ENCODE data around the gene SKIDA1.
"Not testable (repeated sequence)": the region's sequence is repeated elsewhere in the genome, so short reads cannot be mapped to it uniquely, and the experiment has no call there.

The SKIDA1 gene

DNA sequence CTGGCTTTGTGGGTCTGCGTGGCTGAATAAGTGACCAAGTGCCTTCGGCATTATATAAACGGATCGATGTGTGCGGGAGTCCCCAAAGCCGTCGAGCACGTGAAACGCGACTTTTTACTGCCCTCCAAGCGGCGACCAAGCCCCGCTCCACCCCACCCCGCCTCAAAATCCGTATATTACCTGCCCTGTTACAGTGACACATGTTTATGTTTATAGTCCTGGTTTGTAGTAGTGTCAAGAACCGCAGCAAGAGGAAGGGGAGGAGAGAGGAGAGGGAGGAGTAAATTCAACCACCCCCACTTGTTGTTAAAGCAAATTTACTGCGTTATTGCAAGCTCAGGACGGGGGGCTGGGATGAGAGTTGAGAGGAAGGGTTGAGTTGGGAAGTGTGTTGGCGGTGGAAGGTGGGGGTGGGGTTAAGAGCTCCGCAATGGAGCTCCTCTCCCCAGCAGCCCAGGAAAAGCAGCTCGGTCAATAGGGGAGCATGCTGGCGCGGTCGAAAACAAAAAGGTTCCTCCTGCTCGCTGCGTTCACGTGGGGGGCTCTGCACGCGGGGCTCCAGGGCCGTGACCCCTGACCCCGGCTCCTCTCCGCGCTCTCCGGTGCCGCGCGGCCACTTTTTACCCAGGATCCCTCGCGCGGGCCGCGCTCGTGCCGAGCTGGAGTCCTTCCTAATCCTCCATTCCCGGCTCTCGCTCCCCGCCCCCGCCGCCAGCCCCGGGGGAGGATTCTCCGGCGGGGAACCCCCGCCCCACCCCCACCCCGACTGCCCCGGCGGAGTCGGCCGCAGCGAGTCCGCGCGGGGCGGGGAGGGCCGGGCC is at the start of gene SKIDA1:
Gene SKIDA1, minus strand, starts transcription at position 316 of the 821 bp plus-strand sequence. CDS start 7,860 bp downstream, outside the sequence.
- in situ Hi-C loops (cut with HindIII; ENCODE audit: low pct_ligation_motif_present, low pct_unique_long_range_greater_than_20kb, low sequenced_read_pairs) = no loop called here
- DNase-seq = peak; percentile 86

DNA sequence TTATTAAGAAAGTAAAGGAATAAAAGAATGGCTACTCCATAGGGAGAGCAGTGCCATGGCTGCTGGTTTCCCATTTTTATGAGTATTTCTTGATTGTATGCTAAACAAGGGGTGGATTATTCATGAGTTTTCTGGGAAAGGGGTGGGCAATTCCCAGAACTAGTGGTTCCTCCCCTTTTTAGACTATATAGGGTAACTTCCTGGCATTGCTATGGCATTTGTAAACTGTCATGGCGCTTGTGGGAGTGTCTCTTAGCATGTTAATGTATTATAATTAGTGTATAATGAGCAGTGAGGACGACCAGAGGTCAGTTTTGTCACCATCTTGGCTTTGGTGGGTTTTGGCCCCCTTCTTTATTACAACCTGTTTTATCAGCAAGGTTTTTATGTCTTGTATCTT is 49.0 kb upstream of the SKIDA1 start:
- in situ Hi-C loops (cut with HindIII; ENCODE audit: low pct_ligation_motif_present, low pct_unique_long_range_greater_than_20kb, low sequenced_read_pairs); DNase-seq: not testable (repeated sequence)

DNA sequence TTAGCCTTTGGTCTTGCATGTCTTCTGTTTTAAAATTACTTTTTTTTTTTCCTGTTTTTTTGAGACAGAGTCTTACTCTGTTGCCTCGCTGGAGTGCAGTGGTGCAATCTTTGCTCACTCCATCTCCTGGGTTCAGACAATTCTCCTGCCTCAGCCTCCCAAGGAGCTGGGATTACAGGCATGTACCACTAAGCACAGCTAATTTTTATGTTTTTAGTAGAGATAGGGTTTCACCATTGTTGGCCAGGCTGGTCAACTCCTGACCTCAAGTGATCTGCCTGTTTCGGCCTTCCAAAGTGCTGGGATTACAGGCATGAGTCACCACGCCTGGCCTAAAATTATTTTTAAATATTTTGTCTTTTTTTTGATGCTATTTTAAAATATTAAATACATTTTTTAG is 47.1 kb upstream of the SKIDA1 start:
- no peak for DNase-seq
- in situ Hi-C loops (cut with HindIII; ENCODE audit: low pct_ligation_motif_present, low pct_unique_long_range_greater_than_20kb, low sequenced_read_pairs) = no loop called here

DNA sequence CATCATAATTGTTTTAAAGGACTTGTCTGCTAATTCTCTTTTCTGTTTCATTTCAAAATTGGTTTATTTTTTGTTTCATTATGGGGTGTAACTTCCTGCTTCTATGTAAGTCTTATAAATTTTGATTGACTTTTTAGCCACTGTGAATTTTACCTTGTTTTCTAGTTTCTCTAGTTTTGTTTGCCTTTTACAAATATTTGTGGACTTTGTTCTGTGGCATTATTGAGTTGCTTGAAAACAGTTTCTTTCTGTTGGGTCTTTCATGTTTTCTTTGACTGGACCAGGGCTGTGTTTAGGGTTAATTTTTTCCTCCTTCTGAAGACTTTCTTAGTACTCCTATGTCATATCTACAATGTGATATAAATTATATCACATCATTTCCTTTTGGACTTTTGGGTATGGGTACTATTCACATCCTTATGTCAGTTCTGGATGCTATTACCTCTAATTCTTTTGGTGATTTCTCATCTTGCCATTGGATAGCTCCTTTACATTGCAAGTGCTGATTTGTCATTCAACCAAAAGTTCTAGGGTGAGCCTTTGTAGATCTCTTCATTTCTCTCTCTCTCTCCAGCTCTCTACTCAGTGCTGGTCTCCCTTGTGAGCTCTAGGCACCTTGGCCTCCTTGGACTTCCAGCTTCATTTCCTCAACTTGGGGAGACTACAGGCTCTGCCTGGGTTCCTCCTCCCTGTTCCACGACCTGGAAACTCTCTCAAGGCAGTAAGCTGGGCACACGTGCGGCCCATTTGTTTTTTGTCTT is 45.5 kb upstream of the SKIDA1 start:
- no peak for DNase-seq
- in situ Hi-C loops (cut with HindIII; ENCODE audit: low pct_ligation_motif_present, low pct_unique_long_range_greater_than_20kb, low sequenced_read_pairs) = no loop called here

DNA sequence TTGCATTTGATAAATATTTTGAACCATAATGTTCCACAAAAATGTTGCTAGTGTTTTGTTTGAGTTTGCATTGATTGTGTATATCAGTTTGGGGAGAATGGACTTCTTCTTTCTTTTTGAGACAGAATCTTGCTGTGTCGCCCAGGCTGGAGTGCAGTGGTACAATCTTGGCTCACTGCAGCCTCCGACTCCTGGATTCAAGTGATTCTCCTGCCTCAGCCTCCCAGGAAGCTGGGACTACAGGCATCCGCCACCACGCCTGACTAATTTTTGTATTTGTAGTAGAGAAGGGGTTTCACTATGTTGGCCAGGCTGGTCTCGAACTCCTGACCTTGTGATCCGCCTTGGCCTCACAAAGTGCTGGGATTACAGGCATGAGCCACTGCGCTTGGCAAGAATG is 33.5 kb upstream of the SKIDA1 start:
- DNase-seq; in situ Hi-C loops (cut with HindIII; ENCODE audit: low pct_ligation_motif_present, low pct_unique_long_range_greater_than_20kb, low sequenced_read_pairs): not testable (repeated sequence)

DNA sequence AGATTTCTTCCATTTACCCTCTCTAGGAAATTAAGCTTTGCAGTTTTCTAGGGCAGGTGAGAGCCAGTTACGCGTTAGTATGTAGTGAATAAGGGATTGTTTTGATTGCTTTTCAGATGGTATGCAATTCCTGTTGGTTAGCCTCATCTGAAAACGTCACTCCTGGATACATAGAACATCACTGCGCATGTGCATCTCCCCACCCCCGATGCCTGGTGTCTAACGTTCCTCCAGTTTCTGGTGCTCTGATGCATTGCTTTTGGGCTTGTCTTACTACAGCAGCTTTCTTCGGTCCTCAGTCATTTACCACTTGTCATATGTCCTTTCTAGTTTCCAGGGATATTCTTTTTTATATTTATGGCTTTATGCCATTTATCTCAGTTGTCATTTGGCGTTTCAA is 31.0 kb upstream of the SKIDA1 start:
- DNase-seq = no peak

DNA sequence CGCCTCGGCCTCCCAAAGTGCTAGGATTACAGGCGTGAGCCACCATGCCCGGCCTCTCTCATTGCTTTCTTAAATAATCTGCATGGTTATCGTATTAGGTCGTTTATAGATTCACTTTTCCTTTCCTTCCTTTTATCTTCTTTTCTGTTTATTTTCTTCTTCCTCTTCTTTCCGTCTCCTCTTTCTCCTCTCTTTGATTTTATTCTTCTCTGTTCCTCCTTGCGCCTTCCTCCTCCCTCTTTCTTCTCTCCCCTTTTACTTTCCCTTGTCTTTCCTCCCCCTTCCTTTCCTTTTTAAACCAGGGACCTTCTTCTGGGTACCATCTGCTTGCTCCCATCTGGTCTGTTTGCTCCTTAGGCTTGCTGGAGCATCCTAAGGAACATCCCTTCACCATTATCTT is 27.2 kb upstream of the SKIDA1 start:
- no peak for DNase-seq
- in situ Hi-C loops (cut with HindIII; ENCODE audit: low pct_ligation_motif_present, low pct_unique_long_range_greater_than_20kb, low sequenced_read_pairs) = no loop called here

More for the DNA sequence above, 31.0 kb upstream of the SKIDA1 start:
- in situ Hi-C loops (cut with HindIII; ENCODE audit: low pct_ligation_motif_present, low pct_unique_long_range_greater_than_20kb, low sequenced_read_pairs) = no loop called here

DNA sequence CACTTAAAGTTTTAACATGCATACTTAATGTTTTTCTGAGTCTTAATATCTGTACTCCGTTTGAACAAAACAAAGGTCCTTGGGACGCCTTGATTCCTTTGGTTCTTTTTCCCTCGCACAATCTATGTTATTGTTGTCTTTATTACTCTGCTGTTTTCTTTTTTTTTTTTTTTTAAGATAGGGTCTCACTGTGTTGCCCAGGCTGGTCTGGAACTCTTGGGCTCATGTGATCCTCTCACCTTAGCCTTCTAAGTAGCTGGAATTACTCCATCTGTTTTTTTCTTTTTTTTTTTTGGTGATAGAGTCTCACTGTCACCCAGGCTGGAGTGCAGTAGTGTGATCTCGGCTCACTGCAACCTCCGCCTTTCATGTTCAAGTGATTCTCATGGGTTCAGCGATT is 21.8 kb upstream of the SKIDA1 start:
- no peak for DNase-seq
- in situ Hi-C loops (cut with HindIII; ENCODE audit: low pct_ligation_motif_present, low pct_unique_long_range_greater_than_20kb, low sequenced_read_pairs) = no loop called here

DNA sequence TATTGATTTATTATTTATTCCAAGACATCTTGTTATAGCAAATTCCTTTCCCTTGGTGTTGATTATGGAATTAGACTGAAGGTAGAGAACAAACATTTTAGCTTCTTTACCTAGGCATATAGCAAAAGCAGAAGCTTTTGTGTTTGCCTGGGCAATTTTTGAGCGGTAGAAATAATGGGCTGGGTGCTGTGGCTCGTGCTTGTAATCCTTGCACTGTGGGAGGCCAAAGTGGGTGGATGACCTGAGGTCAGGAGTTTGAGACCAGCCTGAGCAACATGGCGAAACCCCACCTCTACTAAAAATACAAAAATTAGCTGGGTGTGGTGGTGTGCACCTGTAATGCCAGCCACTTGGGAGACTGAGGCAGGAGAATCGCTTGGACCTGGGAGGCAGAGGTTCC is 15.2 kb upstream of the SKIDA1 start:
- in situ Hi-C loops (cut with HindIII; ENCODE audit: low pct_ligation_motif_present, low pct_unique_long_range_greater_than_20kb, low sequenced_read_pairs); DNase-seq: not testable (repeated sequence)

DNA sequence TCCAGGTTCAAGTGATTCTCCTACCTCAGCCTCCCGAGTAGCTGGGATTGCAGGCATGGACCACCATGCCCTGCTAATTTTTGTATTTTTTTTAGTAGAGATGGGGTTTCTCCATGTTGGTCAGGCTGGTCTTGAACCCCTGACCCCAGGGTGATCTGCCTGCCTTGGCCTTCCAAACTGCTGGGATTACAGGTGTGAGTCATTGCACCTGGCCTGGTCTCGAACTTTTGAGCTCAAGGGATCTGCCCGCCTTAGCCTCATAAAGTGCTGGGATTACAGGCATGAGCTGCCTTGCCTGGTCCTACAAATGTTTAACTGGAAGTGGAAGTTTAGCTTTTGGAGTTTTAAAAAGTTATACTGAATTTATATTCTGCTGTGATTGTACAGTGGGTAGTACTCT is 11.4 kb upstream of the SKIDA1 start:
- no peak for DNase-seq
- in situ Hi-C loops (cut with HindIII; ENCODE audit: low pct_ligation_motif_present, low pct_unique_long_range_greater_than_20kb, low sequenced_read_pairs) = no loop called here

DNA sequence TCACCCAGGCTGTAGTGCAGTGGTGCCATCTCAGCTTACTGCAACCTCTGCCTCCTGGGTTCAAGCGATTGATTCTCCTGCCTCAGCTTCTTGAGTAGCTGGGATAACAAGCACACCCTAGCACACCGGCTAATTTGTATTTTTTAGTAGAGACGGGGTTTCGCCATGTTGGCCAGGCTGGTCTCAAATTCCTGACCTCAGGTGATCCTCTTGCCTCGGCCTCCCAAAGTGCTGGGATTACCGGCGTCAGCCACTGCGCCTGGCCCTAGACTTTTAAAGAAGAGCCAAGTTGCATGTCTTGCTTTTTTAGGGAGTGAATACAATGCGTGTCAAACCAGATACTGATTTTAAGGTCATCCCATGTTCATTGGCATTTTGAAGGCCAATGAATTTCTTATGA is 10.5 kb upstream of the SKIDA1 start:
- in situ Hi-C loops (cut with HindIII; ENCODE audit: low pct_ligation_motif_present, low pct_unique_long_range_greater_than_20kb, low sequenced_read_pairs); DNase-seq: not testable (repeated sequence)

DNA sequence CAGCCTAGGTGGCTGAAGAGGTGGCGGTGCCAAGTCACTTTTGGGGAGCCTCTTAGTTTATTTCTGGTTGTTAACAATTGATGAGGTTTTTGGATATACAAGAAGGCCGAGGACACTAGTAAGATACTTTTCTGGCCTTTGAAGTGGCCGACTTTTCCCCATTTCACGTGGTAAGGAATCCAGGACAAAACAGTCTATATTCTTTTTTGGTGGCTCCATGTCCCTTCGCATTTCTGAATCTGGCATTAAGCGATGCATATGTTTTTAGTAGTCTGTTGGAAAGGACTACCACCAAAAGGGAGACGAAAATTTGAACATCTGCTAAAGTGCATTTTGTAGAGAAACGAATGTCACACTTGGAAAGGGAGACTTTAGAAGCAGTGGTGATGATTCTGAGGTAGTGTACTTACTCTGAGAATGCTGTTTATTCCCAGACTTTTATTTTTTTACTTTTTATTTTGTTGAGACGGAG is 10.0 kb upstream of the SKIDA1 start:
- in situ Hi-C loops (cut with HindIII; ENCODE audit: low pct_ligation_motif_present, low pct_unique_long_range_greater_than_20kb, low sequenced_read_pairs) = no loop called here
- DNase-seq = no peak

DNA sequence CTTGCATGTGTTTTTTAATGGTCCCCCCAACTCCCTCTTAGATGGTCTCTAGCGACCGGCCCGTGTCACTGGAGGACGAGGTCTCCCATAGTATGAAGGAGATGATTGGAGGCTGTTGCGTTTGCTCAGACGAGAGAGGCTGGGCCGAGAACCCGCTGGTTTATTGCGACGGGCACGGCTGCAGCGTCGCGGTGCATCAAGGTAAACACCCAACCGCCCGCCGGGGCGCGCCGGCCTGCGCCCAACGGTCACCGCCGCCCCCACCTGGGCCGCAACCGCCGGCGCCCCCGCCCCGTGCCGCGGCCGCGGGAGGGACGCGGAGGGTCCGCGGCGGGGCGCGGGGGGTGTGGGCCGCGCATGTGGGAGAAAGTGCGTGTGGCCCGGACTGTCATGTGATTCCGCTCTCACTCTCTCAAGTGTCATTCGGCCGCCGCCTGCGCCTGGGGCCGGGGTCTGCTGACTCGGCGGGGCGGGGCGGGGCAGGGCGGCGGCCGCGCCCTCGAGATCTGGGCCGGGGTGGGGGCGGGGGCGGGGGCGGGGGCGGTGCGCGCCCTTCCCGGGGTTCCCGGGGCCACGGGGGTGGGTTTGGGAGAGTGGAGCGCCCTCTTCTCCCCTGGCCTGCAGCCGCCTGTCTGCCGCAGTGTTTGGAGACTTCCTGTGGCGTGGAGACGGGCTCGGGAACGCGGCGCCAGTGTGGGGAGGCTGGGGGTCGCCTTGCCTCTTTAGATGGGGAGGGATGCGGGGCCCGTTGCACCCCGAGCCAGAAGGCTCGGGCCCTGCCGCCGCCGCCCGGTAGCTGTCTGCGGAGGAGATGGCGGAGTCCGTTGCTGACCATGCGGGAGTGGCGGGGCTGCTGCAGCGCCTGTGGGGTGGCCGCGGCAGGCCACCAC is 9.4 kb upstream of the SKIDA1 start:
- peak; percentile 43 for DNase-seq
- in situ Hi-C loops (cut with HindIII; ENCODE audit: low pct_ligation_motif_present, low pct_unique_long_range_greater_than_20kb, low sequenced_read_pairs) = no loop called here

DNA sequence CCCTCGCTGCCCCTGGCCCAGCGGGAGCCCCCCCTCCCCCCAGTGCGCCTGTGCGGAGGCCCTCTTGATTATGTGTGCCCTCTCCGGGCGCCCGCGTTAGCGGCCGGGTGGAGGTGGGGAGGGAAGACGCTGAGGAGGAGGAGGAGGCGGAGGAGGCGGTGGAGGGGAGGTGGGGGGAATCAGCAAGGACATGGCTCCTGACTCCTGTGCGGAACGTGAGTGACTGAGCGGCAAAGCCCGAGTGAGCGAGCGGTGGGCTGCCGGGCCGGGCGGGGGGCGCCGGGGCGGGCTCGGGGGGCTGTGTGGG is 8.8 kb upstream of the SKIDA1 start:
- in situ Hi-C loops (cut with HindIII; ENCODE audit: low pct_ligation_motif_present, low pct_unique_long_range_greater_than_20kb, low sequenced_read_pairs) = no loop called here
- no peak for DNase-seq

DNA sequence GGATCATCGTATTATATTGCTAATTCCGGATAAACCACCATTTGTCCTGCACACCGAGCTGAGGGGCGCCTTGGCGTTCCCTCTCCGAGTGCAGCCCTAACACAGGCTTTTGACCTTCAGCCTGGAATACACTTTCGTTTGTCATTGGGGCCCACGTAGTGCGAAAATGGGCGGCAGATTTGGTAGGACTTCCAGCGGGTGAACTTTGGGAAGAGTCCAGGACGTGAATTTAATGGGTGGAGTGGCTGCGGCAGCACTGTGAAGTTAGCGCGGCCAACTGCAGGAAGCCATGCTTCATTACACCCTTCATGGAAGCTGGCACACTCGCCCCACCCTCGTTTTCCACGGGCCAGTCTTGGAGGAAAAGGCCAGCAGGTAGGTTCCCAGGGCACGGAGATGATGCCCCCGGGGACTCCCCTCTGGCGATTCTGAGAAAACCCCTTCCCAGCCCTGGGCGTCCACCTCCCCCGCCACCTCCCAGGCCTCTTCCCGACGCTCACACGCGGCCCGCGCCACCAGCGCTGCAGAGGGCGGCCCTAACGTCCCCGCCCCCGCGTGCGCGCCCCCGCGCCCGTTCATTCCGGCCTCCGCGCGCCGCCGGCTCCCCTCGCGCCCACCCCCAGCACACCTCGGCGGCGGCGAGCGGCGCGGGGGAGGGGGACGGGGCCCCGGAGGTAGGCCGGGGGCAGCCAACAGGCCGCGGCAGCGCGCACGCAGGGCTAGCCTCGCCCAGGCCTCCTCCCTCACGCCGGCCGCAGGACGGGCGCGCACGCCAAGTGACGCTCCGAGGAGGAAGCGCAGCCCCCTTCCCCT is 8.2 kb upstream of the SKIDA1 start, which contains the start of gene MLLT10:
Gene MLLT10, plus strand, starts transcription at position 766 of the 813 bp plus-strand sequence. CDS start 413 bp downstream, outside the sequence.
- DNase-seq = peak; percentile 94
- in situ Hi-C loops (cut with HindIII; ENCODE audit: low pct_ligation_motif_present, low pct_unique_long_range_greater_than_20kb, low sequenced_read_pairs) = no loop called here

DNA sequence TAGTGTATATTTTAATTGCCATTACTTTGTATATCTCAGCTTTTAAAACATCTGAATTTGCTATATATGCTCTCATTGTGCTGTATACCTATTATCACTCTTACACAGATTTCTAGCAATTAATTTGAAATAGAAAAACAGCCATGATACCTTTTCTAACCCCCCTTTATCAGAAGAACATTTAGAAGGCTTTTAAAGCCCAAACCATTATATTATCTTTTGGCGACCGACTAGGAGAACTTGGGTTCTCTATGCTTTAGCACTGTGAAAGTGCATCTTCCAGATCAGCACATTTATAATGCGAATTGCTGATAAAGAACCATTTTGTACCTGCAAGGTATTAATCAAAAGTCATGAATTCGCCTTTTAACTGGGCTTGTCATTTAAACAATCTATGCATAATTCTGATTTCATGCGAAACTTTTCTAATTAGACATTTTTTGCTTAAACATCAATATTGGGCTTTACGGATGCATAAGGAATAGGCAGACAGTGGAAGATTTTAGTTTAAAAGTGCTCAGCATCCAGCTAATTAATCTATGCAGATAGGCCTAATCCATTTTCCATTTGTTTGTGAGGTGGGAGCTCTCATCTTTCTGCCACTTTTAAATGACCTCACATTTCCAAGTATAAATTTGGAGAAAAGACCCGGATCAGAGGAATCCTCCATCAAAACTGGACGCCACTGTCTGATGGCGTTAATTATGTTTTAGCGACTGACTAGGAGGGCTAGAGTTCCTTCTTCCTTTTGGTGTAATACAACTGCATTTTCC is 7.4 kb upstream of the SKIDA1 start:
- in situ Hi-C loops (cut with HindIII; ENCODE audit: low pct_ligation_motif_present, low pct_unique_long_range_greater_than_20kb, low sequenced_read_pairs) = no loop called here
- no peak for DNase-seq

DNA sequence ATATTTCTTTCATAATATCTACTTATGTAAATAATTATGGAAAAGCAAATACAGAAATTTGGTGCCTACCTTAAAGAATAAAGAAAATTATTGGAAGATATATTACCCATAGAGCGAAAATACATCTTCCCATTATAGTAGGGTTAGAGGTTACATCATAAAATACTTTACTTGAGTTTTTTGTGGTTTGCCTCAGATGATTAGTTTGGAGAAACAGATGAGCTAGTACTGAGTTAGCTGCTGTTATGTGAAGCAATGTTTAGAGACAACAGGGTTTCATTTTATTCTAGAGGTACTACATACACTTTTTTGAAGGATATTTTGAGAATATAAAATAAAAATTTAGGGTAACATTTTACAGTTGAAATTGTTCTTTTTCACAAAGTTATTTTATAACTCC is 5.7 kb upstream of the SKIDA1 start:
- peak; percentile 44 for DNase-seq
- in situ Hi-C loops (cut with HindIII; ENCODE audit: low pct_ligation_motif_present, low pct_unique_long_range_greater_than_20kb, low sequenced_read_pairs) = no loop called here
